Naive B cell (primary cell): ENCODE results near the gene RGS19. TPM values are rescaled to one million over a fixed set of nuclear protein-coding genes. Genes with fewer than 3 reads are reported as not detected.
A peak's percentile ranks its signal among the peaks of the same experiment; 100 is the strongest.

Experiments
- ATAC-seq, 2 donors: fragments of 150-1000 bp; cut with Tn5 transposase; 2 replicates each; pipeline ENCODE4 v1.10.0; 2021; ENCODE audit warnings: low read depth in 2 of 2, mild to moderate bottlenecking in 2 of 2, moderate library complexity in 2 of 2
- DNase-seq: peaks from one replicate; pipeline ENCODE4 v3.0.0; 2022
- H3K27ac Mint-ChIP-seq, 6 donors: one replicate each; pipeline ENCODE4 v1.8.0; 2020 to 2022; ENCODE audit warnings: mild to moderate bottlenecking in 6 of 6, mixed read lengths in 6 of 6, moderate library complexity in 5 of 6, inconsistent platforms in 2 of 6
- H3K27me3 Mint-ChIP-seq, 3 donors: one replicate each; pipeline ENCODE4 v1.8.0; 2021 to 2022; ENCODE audit warnings: mixed read lengths in 3 of 3, mild to moderate bottlenecking in 1 of 3
- H3K36me3 Mint-ChIP-seq, 2 donors: one replicate each; pipeline ENCODE4 v1.8.0; 2020 to 2022; ENCODE audit warnings: mixed read lengths in 2 of 2, inconsistent platforms in 1 of 2, mild to moderate bottlenecking in 1 of 2
- H3K4me1 Mint-ChIP-seq, 3 donors: one replicate each; pipeline ENCODE4 v1.8.0; 2020 to 2022; ENCODE audit warnings: mixed read lengths in 3 of 3, inconsistent platforms in 1 of 3, mild to moderate bottlenecking in 1 of 3, moderate library complexity in 1 of 3
- H3K4me3 Mint-ChIP-seq, 8 donors: one replicate each; pipeline ENCODE4 v1.8.0; 2020 to 2022; ENCODE audit warnings: mild to moderate bottlenecking in 8 of 8, mixed read lengths in 8 of 8, moderate library complexity in 8 of 8, inconsistent platforms in 2 of 8
- H3K9me3 Mint-ChIP-seq, 7 donors: one replicate each; pipeline ENCODE4 v1.8.0; 2020 to 2022; ENCODE audit warnings: mixed read lengths in 7 of 7, mild to moderate bottlenecking in 5 of 7, inconsistent platforms in 2 of 7, moderate library complexity in 1 of 7
- polyA plus RNA-seq, 6 donors: library from polyadenylated mRNA; unstranded; fragments of 300-500 nt; fragmentation: Illumina TruSeq; gene quantifications; one replicate each; pipeline ENCODE4 v1.2.3, GENCODE V29; 2021; ENCODE audit warnings: low read depth in 6 of 6

Gene RGS19
- polyA plus RNA-seq, 6 donors from 2014 or later, result 112 to 170 (median 132) TPM

- Mint-ChIP-seq H3K36me3 (no peaks in the 10 kb centered on the region), H3K4me1 (peaks cover 7 to 18% (median 7%) of the 10 kb centered on the region in 3 donors), H3K9me3 (no peaks in the 10 kb centered on the region), H3K27me3 (peaks cover 27 to 71% (median 64%) of the 10 kb centered on the region in 3 donors), H3K27ac (no peak overlapping the region), H3K4me3 (peak overlapping the region in 1 of 8 donors; percentile 55)
- DNase-seq (no peak), ATAC-seq (peak in 1 of 2 donors; percentile 10)
These were observed 30.8 kb downstream of the RGS19 start for GRCh38 chr20:64048402-64049044.

GRCh38 chr20:64047968-64048401 is 31.3 kb downstream of the RGS19 start:
- Mint-ChIP-seq H3K4me3 (peak overlapping the region in 3 of 8 donors; percentile 22 to 55 (median 47)), H3K27ac (peak overlapping the region in 2 of 6 donors; percentile 43 to 69), H3K27me3 (peaks cover 26 to 66% (median 58%) of the 10 kb centered on the region in 3 donors), H3K36me3 (no peaks in the 10 kb centered on the region), H3K4me1 (peaks cover 7 to 13% (median 7%) of the 10 kb centered on the region in 3 donors), H3K9me3 (no peaks in the 10 kb centered on the region)
- DNase-seq (no peak), ATAC-seq (no peak)

- H3K9me3 Mint-ChIP-seq, result no peaks in the 10 kb centered on the region
- H3K36me3 Mint-ChIP-seq, result no peaks in the 10 kb centered on the region
- H3K4me3 Mint-ChIP-seq, result peak overlapping the region in 2 of 8 donors; percentile 64 to 71
- H3K27me3 Mint-ChIP-seq, result peaks cover 26 to 59% (median 52%) of the 10 kb centered on the region in 3 donors
- ATAC-seq (no peak), DNase-seq (no peak)
- peak overlapping the region in 2 of 6 donors; percentile 11 to 76 for H3K27ac Mint-ChIP-seq
- H3K4me1 Mint-ChIP-seq, result peaks cover 7 to 16% (median 7%) of the 10 kb centered on the region in 3 donors
These were observed 32.3 kb downstream of the RGS19 start for GRCh38 chr20:64047046-64047389.

GRCh38 chr20:64045346-64046011 is 33.8 kb downstream of the RGS19 start:
- Mint-ChIP-seq H3K4me1 (peaks cover 7 to 25% (median 11%) of the 10 kb centered on the region in 3 donors), H3K9me3 (no peaks in the 10 kb centered on the region), H3K4me3 (no peak overlapping the region), H3K27ac (no peak overlapping the region), H3K36me3 (no peaks in the 10 kb centered on the region), H3K27me3 (peaks cover 26 to 44% (median 41%) of the 10 kb centered on the region in 3 donors)
- no peak for DNase-seq
- ATAC-seq, result no peak

GRCh38 chr20:64044484-64045247 is 34.7 kb downstream of the RGS19 start:
- peaks cover 6 to 32% (median 15%) of the 10 kb centered on the region in 3 donors for H3K4me1 Mint-ChIP-seq
- H3K36me3 Mint-ChIP-seq, result no peaks in the 10 kb centered on the region
- no peaks in the 10 kb centered on the region for H3K9me3 Mint-ChIP-seq
- peaks cover 26 to 48% (median 46%) of the 10 kb centered on the region in 3 donors for H3K27me3 Mint-ChIP-seq
- H3K27ac Mint-ChIP-seq, result peak overlapping the region in 1 of 6 donors; percentile 47
- no peak for ATAC-seq
- DNase-seq, result no peak
- H3K4me3 Mint-ChIP-seq, result peak overlapping the region in 2 of 8 donors; percentile 11 to 51

GRCh38 chr20:64043768-64044167 is 35.5 kb downstream of the RGS19 start:
- Mint-ChIP-seq H3K36me3 (no peaks in the 10 kb centered on the region), H3K4me1 (peaks cover 6 to 34% (median 15%) of the 10 kb centered on the region in 3 donors), H3K9me3 (no peaks in the 10 kb centered on the region), H3K27me3 (peaks cover 22 to 46% (median 43%) of the 10 kb centered on the region in 3 donors), H3K27ac (no peak overlapping the region), H3K4me3 (peak overlapping the region in 4 of 8 donors; percentile 18 to 72 (median 37))
- DNase-seq (no peak), ATAC-seq (no peak)

- H3K4me1 Mint-ChIP-seq, result peaks cover 8 to 42% (median 18%) of the 10 kb centered on the region in 3 donors
- peaks cover 22 to 43% (median 39%) of the 10 kb centered on the region in 3 donors for H3K27me3 Mint-ChIP-seq
- ATAC-seq, result no peak
- H3K27ac Mint-ChIP-seq, result no peak overlapping the region
- DNase-seq, result no peak
- no peaks in the 10 kb centered on the region for H3K9me3 Mint-ChIP-seq
- peak overlapping the region in 7 of 8 donors; percentile 70 to 89 (median 78) for H3K4me3 Mint-ChIP-seq
- no peaks in the 10 kb centered on the region for H3K36me3 Mint-ChIP-seq
These were observed 37.1 kb downstream of the RGS19 start for GRCh38 chr20:64042054-64042781.

- H3K9me3 Mint-ChIP-seq, result no peaks in the 10 kb centered on the region
- no peak for ATAC-seq
- H3K27ac Mint-ChIP-seq, result peak overlapping the region in 1 of 6 donors; percentile 32
- H3K27me3 Mint-ChIP-seq, result peaks cover 22 to 43% (median 34%) of the 10 kb centered on the region in 3 donors
- peaks cover 8 to 44% (median 20%) of the 10 kb centered on the region in 3 donors for H3K4me1 Mint-ChIP-seq
- H3K4me3 Mint-ChIP-seq, result peak overlapping the region in 7 of 8 donors; percentile 22 to 88 (median 76)
- no peaks in the 10 kb centered on the region for H3K36me3 Mint-ChIP-seq
- DNase-seq, result no peak
These were observed 37.6 kb downstream of the RGS19 start for GRCh38 chr20:64041781-64042053.

GRCh38 chr20:64041040-64041780 is 38.1 kb downstream of the RGS19 start:
- peak overlapping the region; percentile 47 to 88 (median 76) for H3K4me3 Mint-ChIP-seq
- H3K36me3 Mint-ChIP-seq, result no peaks in the 10 kb centered on the region
- peak overlapping the region in 1 of 6 donors; percentile 32 for H3K27ac Mint-ChIP-seq

GRCh38 chr20:64040231-64041039 is 38.9 kb downstream of the RGS19 start:
- H3K27me3 Mint-ChIP-seq, result peaks cover 11 to 30% (median 21%) of the 10 kb centered on the region in 3 donors
- H3K27ac Mint-ChIP-seq, result no peak overlapping the region
- ATAC-seq, result no peak
- no peaks in the 10 kb centered on the region for H3K9me3 Mint-ChIP-seq
- no peaks in the 10 kb centered on the region for H3K36me3 Mint-ChIP-seq
- peaks cover 8 to 44% (median 21%) of the 10 kb centered on the region in 3 donors for H3K4me1 Mint-ChIP-seq
- H3K4me3 Mint-ChIP-seq, result peak overlapping the region in 6 of 8 donors; percentile 50 to 89 (median 73)
- DNase-seq, result no peak

More at GRCh38 chr20:64041040-64041780, 38.1 kb downstream of the RGS19 start:
- Mint-ChIP-seq H3K4me1 (peaks cover 8 to 44% (median 21%) of the 10 kb centered on the region in 3 donors), H3K9me3 (no peaks in the 10 kb centered on the region), H3K27me3 (peaks cover 17 to 38% (median 29%) of the 10 kb centered on the region in 3 donors)
- no peak for DNase-seq
- no peak for ATAC-seq

GRCh38 chr20:64039293-64040160 is 39.8 kb downstream of the RGS19 start:
- no peaks in the 10 kb centered on the region for H3K36me3 Mint-ChIP-seq
- no peak for ATAC-seq

More at GRCh38 chr20:64039293-64040160, 39.8 kb downstream of the RGS19 start:
- Mint-ChIP-seq H3K27ac (peak overlapping the region in 2 of 6 donors; percentile 24 to 69), H3K4me1 (peaks cover 8 to 42% (median 19%) of the 10 kb centered on the region in 3 donors), H3K4me3 (peak overlapping the region; percentile 49 to 89 (median 78)), H3K27me3 (peaks cover 9 to 22% (median 12%) of the 10 kb centered on the region in 3 donors), H3K9me3 (no peaks in the 10 kb centered on the region)
- no peak for DNase-seq
